H9 (cell line): ENCODE results near the gene IFNL1. TPM values are rescaled to one million over a fixed set of nuclear protein-coding genes. Genes with fewer than 3 reads are reported as not detected.

Source experiments
- DNase-seq: peaks from one replicate; pipeline ENCODE4 v3.0.0-alpha.2; 2017
- H2AFZ ChIP-seq: one replicate; pipeline ENCODE4 v1.6.1; 2013; ENCODE audit warnings: mild to moderate bottlenecking, low read length, control low read depth, moderate library complexity
- H2AK5ac ChIP-seq: 2 replicates; pipeline ENCODE4 v1.6.1; 2013; ENCODE audit warnings: low read length, control low read depth, mixed read lengths; ENCODE audit not compliant: insufficient read length
- H2BK120ac ChIP-seq: one replicate; pipeline ENCODE4 v1.6.1; 2013; ENCODE audit warnings: low read depth, mild to moderate bottlenecking, low read length, control low read depth, inconsistent platforms; ENCODE audit not compliant: poor library complexity, severe bottlenecking
- H2BK12ac ChIP-seq: 2 replicates; pipeline ENCODE4 v1.6.1; 2013; ENCODE audit warnings: low read length, control low read depth, mixed read lengths, low read depth; ENCODE audit not compliant: insufficient read length
- H2BK15ac ChIP-seq: 2 replicates; pipeline ENCODE4 v1.6.1; 2013; ENCODE audit warnings: low read depth, low read length, control low read depth
- H2BK20ac ChIP-seq: one replicate; pipeline ENCODE4 v1.6.1; 2013; ENCODE audit warnings: low read depth, mild to moderate bottlenecking, low read length, control low read depth, inconsistent platforms; ENCODE audit not compliant: poor library complexity, severe bottlenecking
- H2BK5ac ChIP-seq: 2 replicates; pipeline ENCODE4 v1.6.1; 2013; ENCODE audit warnings: low read length, control low read depth, mixed read lengths; ENCODE audit not compliant: insufficient read length
- H3K14ac ChIP-seq: 2 replicates; pipeline ENCODE4 v1.6.1; 2013; ENCODE audit warnings: low read length, control low read depth; ENCODE audit not compliant: insufficient read depth
- H3K18ac ChIP-seq: 2 replicates; pipeline ENCODE4 v1.6.1; 2013; ENCODE audit warnings: low read depth, mild to moderate bottlenecking, mixed read lengths, low read length, control low read depth; ENCODE audit not compliant: insufficient read length
- H3K23ac ChIP-seq: 2 replicates; pipeline ENCODE4 v1.6.1; 2013; ENCODE audit warnings: low read length, control low read depth, mixed read lengths, low read depth; ENCODE audit not compliant: insufficient read length
- H3K23me2 ChIP-seq: 2 replicates; pipeline ENCODE4 v1.6.1; 2013; ENCODE audit warnings: low read depth, mild to moderate bottlenecking, mixed read lengths, low read length, control low read depth; ENCODE audit not compliant: insufficient read length, poor library complexity, severe bottlenecking
- H3K27ac ChIP-seq: 2 replicates; pipeline ENCODE4 v1.5.1; 2013; ENCODE audit warnings: low read length, control low read depth, mixed read lengths, low read depth; ENCODE audit not compliant: insufficient read length
- H3K27me3 ChIP-seq: 2 replicates; pipeline ENCODE4 v1.6.1; 2013; ENCODE audit warnings: low read length, control low read depth, inconsistent platforms; ENCODE audit not compliant: insufficient read depth
- H3K4ac ChIP-seq: 2 replicates; pipeline ENCODE4 v1.6.1; 2013; ENCODE audit warnings: low read depth, mild to moderate bottlenecking, control low read depth, inconsistent platforms, low read length, moderate library complexity
- H3K4me1 ChIP-seq: 2 replicates; pipeline ENCODE4 v1.6.1; 2013; ENCODE audit warnings: low read length, control low read depth, inconsistent platforms; ENCODE audit not compliant: insufficient read depth
- H3K4me2 ChIP-seq: 2 replicates; pipeline ENCODE4 v1.6.1; 2013; ENCODE audit warnings: low read length, control low read depth, mixed read lengths; ENCODE audit not compliant: insufficient read length, insufficient read depth
- H3K56ac ChIP-seq: 2 replicates; pipeline ENCODE4 v1.6.1; 2013; ENCODE audit warnings: low read depth, mild to moderate bottlenecking, mixed read lengths, low read length, control low read depth; ENCODE audit not compliant: insufficient read length
- H3K79me1 ChIP-seq: 2 replicates; pipeline ENCODE4 v1.6.1; 2013; ENCODE audit warnings: low read depth, mild to moderate bottlenecking, moderate library complexity, low read length, control low read depth, inconsistent platforms; ENCODE audit not compliant: insufficient read depth, poor library complexity, severe bottlenecking
- H3K79me2 ChIP-seq: 2 replicates; pipeline ENCODE4 v1.6.1; 2013; ENCODE audit warnings: low read length, control low read depth, inconsistent platforms; ENCODE audit not compliant: insufficient read depth
- H3K9ac ChIP-seq: 2 replicates; pipeline ENCODE4 v1.6.1; 2013; ENCODE audit warnings: low read length, control low read depth, mixed read lengths; ENCODE audit not compliant: insufficient read length; ENCODE audit errors: extremely low read depth
- H3K9me3 ChIP-seq: one replicate; pipeline ENCODE4 v1.6.1; 2013; ENCODE audit warnings: low read depth, low read length, inconsistent platforms; ENCODE audit not compliant: control insufficient read depth
- H3T11ph ChIP-seq: one replicate; pipeline ENCODE4 v1.6.1; 2013; ENCODE audit warnings: mild to moderate bottlenecking, low read length, control low read depth, inconsistent platforms
- H4K20me1 ChIP-seq: one replicate; pipeline ENCODE4 v1.6.1; 2013; ENCODE audit not compliant: control insufficient read depth, insufficient read length, insufficient read depth
- H4K5ac ChIP-seq: 2 replicates; pipeline ENCODE4 v1.6.1; 2013; ENCODE audit warnings: low read depth, mild to moderate bottlenecking, mixed read lengths, low read length, control low read depth; ENCODE audit not compliant: insufficient read length
- H4K8ac ChIP-seq: replicated peaks from 2 replicates; pipeline ENCODE4 v1.6.1; 2013; ENCODE audit warnings: low read length, control low read depth, mixed read lengths, low read depth; ENCODE audit not compliant: insufficient read length
- H4K91ac ChIP-seq: 2 replicates; pipeline ENCODE4 v1.6.1; 2013; ENCODE audit warnings: low read depth, mild to moderate bottlenecking, moderate library complexity, mixed read lengths, low read length, control low read depth; ENCODE audit not compliant: insufficient read length
- H3K27ac Mint-ChIP-seq, 3 experiments: 2 replicates in 2 of 3; 3 replicates in 1 of 3; pipeline ENCODE4 v1.8.0; 2020 to 2021; ENCODE audit warnings: mixed read lengths in 3 of 3, mild to moderate bottlenecking in 1 of 3, moderate library complexity in 1 of 3
- H3K27me3 Mint-ChIP-seq: 2 replicates; pipeline ENCODE4 v1.8.0; 2021; ENCODE audit warnings: low read depth, mild to moderate bottlenecking, moderate library complexity, mixed read lengths
- H3K36me3 Mint-ChIP-seq, 3 experiments: 2 replicates in 2 of 3; 3 replicates in 1 of 3; pipeline ENCODE4 v1.8.0; 2020 to 2021; ENCODE audit warnings: low read depth in 3 of 3, mixed read lengths in 3 of 3; ENCODE audit not compliant: insufficient read depth in 1 of 3
- H3K4me1 Mint-ChIP-seq, 2 experiments: 2 replicates each; pipeline ENCODE4 v1.8.0; 2020; ENCODE audit warnings: mixed read lengths in 2 of 2
- H3K4me3 Mint-ChIP-seq, 2 experiments: 2 replicates in 1 of 2; 3 replicates in 1 of 2; pipeline ENCODE4 v1.8.0; 2020 to 2021; ENCODE audit warnings: mild to moderate bottlenecking in 2 of 2, mixed read lengths in 2 of 2, moderate library complexity in 1 of 2
- H3K9me3 Mint-ChIP-seq, 2 experiments: 2 replicates in 1 of 2; 3 replicates in 1 of 2; pipeline ENCODE4 v1.8.0; 2020; ENCODE audit warnings: mild to moderate bottlenecking in 2 of 2, mixed read lengths in 2 of 2, moderate library complexity in 1 of 2
- CTCF ChIP-seq: fragments of 200-600 bp; sonication (generic); conservative IDR thresholded peaks from 3 replicates; pipeline ENCODE4 v1.8.0; 2021; ENCODE audit warnings: antibody characterized with exemption, mild to moderate bottlenecking
- WGBS: extraction: QIAGEN DNeasy Blood & Tissue Kit; methylation state at CpG from one replicate; pipeline ENCODE4 v1.1.7; 2013; ENCODE audit warnings: missing lambda C conversion rate, low lambda C conversion rate, mixed read lengths; ENCODE audit not compliant: insufficient read length; ENCODE audit errors: extremely low coverage; 5-methylcytosine and 5-hydroxymethylcytosine counted together
- total RNA-seq: library from RNA; stranded (reverse); gene quantifications from 2 replicates; pipeline ENCODE4 v1.2.1, GENCODE V29; 2021

The IFNL1 gene
- total RNA-seq, 1 experiment from 2014 or later = not detected

- no peak overlapping the region for H3K18ac ChIP-seq
- no peaks in the 10 kb centered on the region for H3K23me2 ChIP-seq
- no peaks in the 10 kb centered on the region for H3K4me1 Mint-ChIP-seq
Observed at GRCh38 chr19:39284032-39284431, 12.2 kb upstream of the IFNL1 start.

More at GRCh38 chr19:39284032-39284431, 12.2 kb upstream of the IFNL1 start:
- no peak overlapping the region for H3K27ac Mint-ChIP-seq
- no peaks in the 10 kb centered on the region for H3K79me1 ChIP-seq
- H2BK20ac ChIP-seq = no peak overlapping the region
- no peak overlapping the region for H4K8ac ChIP-seq
- H2BK15ac ChIP-seq = no peak overlapping the region
- H3K9me3 Mint-ChIP-seq = peaks cover 0 to 8% of the 10 kb centered on the region in 2 experiments; a peak in 4 of 5 replicates
- H3K9ac ChIP-seq = no peak overlapping the region
- no peak overlapping the region for H3K14ac ChIP-seq
- H2BK5ac ChIP-seq = no peak overlapping the region
- no peak overlapping the region for H4K91ac ChIP-seq
- no peak overlapping the region for H3K27ac ChIP-seq
- H3K27me3 Mint-ChIP-seq = peaks cover 85% of the 10 kb centered on the region
- H2AK5ac ChIP-seq = no peak overlapping the region
- H3K4me3 Mint-ChIP-seq = no peak overlapping the region
- no peaks in the 10 kb centered on the region for H3K79me2 ChIP-seq
- TF ChIP-seq CTCF = no peak
- H3K27me3 ChIP-seq = no peaks in the 10 kb centered on the region
- no peak overlapping the region for H3K4me2 ChIP-seq
- H2BK120ac ChIP-seq = no peak overlapping the region
- no peak overlapping the region for H3T11ph ChIP-seq
- H3K23ac ChIP-seq = no peak overlapping the region
- H2AFZ ChIP-seq = no peak overlapping the region
- no peak overlapping the region for H2BK12ac ChIP-seq
- no peaks in the 10 kb centered on the region for H3K9me3 ChIP-seq
- no CpG with 5 or more reads among the region's 1 CpG for WGBS
- no peaks in the 10 kb centered on the region for H4K20me1 ChIP-seq
- H3K4me1 ChIP-seq = no peaks in the 10 kb centered on the region
- no peaks in the 10 kb centered on the region for H3K36me3 Mint-ChIP-seq
- no peak for DNase-seq
- H4K5ac ChIP-seq = no peak overlapping the region
- no peak overlapping the region for H3K56ac ChIP-seq
- H3K4ac ChIP-seq = no peak overlapping the region
